ENCODE results near the gene SH3GL2.
"Not testable (repeated sequence)": the region's sequence is repeated elsewhere in the genome, so short reads cannot be mapped to it uniquely, and the experiment has no call there.

The SH3GL2 gene

DNA sequence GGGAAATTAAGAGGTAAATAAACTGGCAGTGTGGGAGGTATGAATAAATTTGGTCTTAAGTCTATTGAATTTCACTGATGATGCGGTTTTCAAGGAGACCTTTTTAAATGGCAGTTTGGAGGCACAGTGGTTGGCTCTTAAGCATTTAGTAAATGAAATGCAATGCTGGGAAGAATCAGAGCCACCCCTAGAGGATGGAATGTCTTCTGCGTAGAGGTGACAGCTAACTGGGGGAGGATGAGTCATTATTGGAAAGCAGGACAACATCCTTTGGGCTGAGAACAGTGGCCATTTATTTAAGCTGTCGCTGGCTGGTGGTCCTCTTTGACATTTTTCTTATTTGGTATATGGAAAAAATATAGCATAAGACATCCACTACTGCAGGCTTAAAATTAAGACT, 163.2 kb downstream of the SH3GL2 start:
- H3K36me3 Mint-ChIP-seq: no peaks in the 10 kb centered on the region
- no peaks in the 10 kb centered on the region for H3K4me1 Mint-ChIP-seq
- H3K27me3 Mint-ChIP-seq: no peaks in the 10 kb centered on the region
- no peaks in the 10 kb centered on the region for H3K9me3 Mint-ChIP-seq
- H3K4me3 Mint-ChIP-seq: no peak overlapping the region
- H3K27ac Mint-ChIP-seq: no peak overlapping the region

DNA sequence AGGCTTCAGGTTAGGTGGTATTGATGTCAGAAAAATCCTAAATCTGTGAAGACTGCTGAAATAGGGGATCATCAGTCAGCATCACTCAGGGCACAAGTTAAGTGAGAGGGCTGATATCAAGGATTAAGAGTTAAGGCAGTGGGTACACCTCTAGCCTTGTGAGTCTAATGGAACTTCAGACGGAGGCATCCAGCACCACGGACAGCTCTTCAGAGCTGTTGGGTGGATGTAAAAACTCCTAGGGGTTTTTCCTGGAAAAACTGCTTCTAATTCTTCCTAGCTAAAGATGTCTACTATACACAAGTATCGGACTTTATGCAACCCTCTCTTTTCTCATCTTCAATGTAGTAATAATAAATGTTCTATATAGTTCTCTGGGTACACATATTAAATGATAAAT, 165.9 kb downstream of the SH3GL2 start:
- Mint-ChIP-seq H3K27ac (no peak overlapping the region), H3K9me3 (no peaks in the 10 kb centered on the region), H3K4me1 (no peaks in the 10 kb centered on the region), H3K36me3 (no peaks in the 10 kb centered on the region), H3K27me3 (no peaks in the 10 kb centered on the region), H3K4me3 (no peak overlapping the region)

DNA sequence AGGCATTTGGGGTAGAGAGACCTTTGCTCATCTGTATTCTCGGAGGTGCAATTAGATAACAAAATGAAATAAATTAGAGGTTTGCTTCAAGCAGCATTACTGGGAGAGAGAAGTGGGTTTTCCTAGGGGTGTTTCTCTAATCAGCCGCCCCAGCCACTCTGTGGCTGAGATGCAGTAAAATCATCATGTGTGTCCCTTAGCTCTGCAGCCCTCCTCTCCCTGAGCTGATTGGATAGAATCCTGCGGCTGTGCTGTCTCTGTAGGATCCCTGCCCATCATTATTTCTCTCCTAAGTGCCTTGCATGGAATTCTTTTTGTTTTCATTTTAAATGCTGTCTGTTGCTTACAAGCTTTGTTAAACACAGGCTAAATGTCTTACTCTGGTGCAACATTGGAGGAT, 171.4 kb downstream of the SH3GL2 start:
- no peaks in the 10 kb centered on the region for H3K36me3 Mint-ChIP-seq
- no peak overlapping the region for H3K4me3 Mint-ChIP-seq

GRCh38 chr9:17751486-17751885, 172.6 kb downstream of the SH3GL2 start:
- H3K36me3 Mint-ChIP-seq: no peaks in the 10 kb centered on the region
- H3K27me3 Mint-ChIP-seq: no peaks in the 10 kb centered on the region
- no peak overlapping the region for H3K27ac Mint-ChIP-seq
- no peaks in the 10 kb centered on the region for H3K9me3 Mint-ChIP-seq
- no peak overlapping the region for H3K4me3 Mint-ChIP-seq
- H3K4me1 Mint-ChIP-seq: no peaks in the 10 kb centered on the region

More for the DNA sequence above, 171.4 kb downstream of the SH3GL2 start:
- no peaks in the 10 kb centered on the region for H3K9me3 Mint-ChIP-seq
- no peak overlapping the region for H3K27ac Mint-ChIP-seq
- no peaks in the 10 kb centered on the region for H3K27me3 Mint-ChIP-seq
- no peaks in the 10 kb centered on the region for H3K4me1 Mint-ChIP-seq

DNA sequence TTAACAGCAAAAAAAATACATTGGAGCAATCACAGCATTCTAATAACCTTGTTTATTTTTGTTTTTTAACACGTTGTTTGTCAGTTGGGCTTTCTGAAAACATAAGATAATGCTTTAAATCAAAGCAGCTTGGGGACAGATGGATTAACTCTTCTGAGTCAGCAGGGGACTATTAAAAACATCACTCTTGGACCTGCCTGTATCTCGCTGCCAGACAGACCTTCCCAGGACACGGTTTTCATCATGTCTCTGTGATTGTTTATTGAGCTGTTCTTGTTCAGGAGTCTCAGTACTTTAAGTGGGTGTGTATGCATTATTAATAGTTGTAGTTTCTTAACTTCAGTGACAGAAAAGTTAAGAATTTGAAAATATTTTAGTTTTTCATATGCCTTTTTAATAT, 173.2 kb downstream of the SH3GL2 start:
- no peaks in the 10 kb centered on the region for H3K36me3 Mint-ChIP-seq
- H3K4me3 Mint-ChIP-seq: no peak overlapping the region
- H3K4me1 Mint-ChIP-seq: no peaks in the 10 kb centered on the region
- no peak overlapping the region for H3K27ac Mint-ChIP-seq
- no peaks in the 10 kb centered on the region for H3K27me3 Mint-ChIP-seq
- no peaks in the 10 kb centered on the region for H3K9me3 Mint-ChIP-seq

DNA sequence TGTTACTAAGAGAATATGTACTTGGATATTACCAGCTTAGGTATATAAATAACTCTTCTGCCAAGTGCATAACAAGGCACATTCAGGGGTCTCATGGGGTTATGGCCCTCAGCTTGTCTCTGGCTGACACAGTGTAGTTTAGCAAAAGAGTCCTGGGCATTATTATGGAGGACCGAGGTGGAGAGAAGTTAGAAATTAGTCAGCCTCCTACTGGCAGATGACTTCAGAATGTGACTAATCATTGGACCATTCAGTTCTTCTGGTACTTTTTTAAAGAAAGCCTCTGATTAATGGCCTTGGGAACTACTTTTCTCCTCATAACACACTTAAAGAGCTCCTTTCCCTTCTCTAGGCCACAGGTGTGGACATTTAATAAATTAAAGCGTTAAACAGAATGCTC, 178.9 kb downstream of the SH3GL2 start:
- Mint-ChIP-seq H3K9me3 (no peaks in the 10 kb centered on the region), H3K4me1 (no peaks in the 10 kb centered on the region), H3K27me3 (no peaks in the 10 kb centered on the region), H3K27ac (no peak overlapping the region), H3K36me3 (no peaks in the 10 kb centered on the region), H3K4me3 (no peak overlapping the region)

DNA sequence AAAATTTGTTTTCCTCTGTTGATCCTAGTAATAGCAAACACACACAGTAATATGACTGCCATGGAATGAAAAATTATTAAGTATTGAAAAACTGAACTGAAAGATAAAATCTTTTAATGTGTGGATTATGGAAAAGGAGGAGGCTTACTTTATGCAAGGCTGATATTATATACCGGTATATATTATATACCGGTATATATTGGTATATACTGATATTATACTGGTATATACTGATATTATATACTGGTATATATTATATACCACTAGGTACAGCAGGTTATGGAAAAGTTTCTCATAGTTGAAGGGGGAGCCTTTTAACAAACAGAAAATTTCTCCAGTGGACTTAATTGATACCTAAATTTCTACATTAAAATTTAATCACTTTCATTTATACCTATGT, 181.4 kb downstream of the SH3GL2 start:
- Mint-ChIP-seq H3K36me3 (no peaks in the 10 kb centered on the region), H3K4me3 (no peak overlapping the region), H3K27me3 (no peaks in the 10 kb centered on the region), H3K9me3 (peaks cover under 1% of the 10 kb centered on the region), H3K4me1 (no peaks in the 10 kb centered on the region), H3K27ac (no peak overlapping the region)

DNA sequence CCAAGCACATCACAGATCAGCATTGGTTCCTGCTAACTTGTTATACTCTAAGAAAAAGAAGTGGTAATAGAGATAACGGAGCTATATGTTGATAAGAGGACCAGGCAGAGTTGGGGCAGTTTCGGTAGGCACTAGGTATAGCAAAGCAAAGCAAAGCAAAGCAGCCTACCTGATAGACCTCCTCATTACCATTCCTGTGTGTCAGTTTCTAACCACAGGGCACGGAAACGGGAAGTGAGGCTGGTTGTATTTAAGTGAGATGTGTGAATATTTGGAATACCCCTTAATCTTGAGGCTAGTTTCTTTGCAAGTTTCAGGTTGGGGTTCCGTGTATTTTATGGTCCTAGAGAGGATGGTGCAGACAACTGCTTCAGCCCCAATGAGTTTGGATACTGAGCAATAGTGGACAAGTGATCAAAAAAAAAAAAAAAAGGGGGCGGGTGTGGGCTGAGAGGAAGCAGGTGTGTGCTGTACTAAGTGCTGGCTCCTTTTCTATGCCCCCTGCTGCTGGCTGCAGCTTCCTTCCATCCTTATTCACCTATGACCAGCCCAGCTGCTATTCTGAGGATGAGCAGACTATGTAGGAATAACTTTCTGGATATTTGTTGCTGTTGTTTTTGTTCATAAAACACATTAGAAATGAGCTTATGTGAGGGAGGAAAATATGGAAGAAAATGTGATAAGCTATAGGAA, 183.3 kb downstream of the SH3GL2 start:
- Mint-ChIP-seq H3K27me3 (no peaks in the 10 kb centered on the region), H3K9me3 (peaks cover 5% of the 10 kb centered on the region), H3K4me3 (no peak overlapping the region), H3K27ac (no peak overlapping the region), H3K4me1 (no peaks in the 10 kb centered on the region), H3K36me3 (no peaks in the 10 kb centered on the region)

- H3K4me3 Mint-ChIP-seq: no peak overlapping the region
- no peaks in the 10 kb centered on the region for H3K36me3 Mint-ChIP-seq
- no peak overlapping the region for H3K27ac Mint-ChIP-seq
- H3K4me1 Mint-ChIP-seq: no peaks in the 10 kb centered on the region
- H3K27me3 Mint-ChIP-seq: no peaks in the 10 kb centered on the region
- H3K9me3 Mint-ChIP-seq: peaks cover 5% of the 10 kb centered on the region
Observed at GRCh38 chr9:17764306-17764705, 185.4 kb downstream of the SH3GL2 start.

GRCh38 chr9:17765131-17765530, 186.3 kb downstream of the SH3GL2 start:
- not testable (repeated sequence) for H3K4me1 Mint-ChIP-seq, H3K9me3 Mint-ChIP-seq, H3K27me3 Mint-ChIP-seq, H3K36me3 Mint-ChIP-seq, H3K4me3 Mint-ChIP-seq, H3K27ac Mint-ChIP-seq

GRCh38 chr9:17772223-17772622, 193.4 kb downstream of the SH3GL2 start:
- Mint-ChIP-seq H3K9me3 (peaks cover 5% of the 10 kb centered on the region), H3K27ac (no peak overlapping the region), H3K4me3 (no peak overlapping the region), H3K27me3 (no peaks in the 10 kb centered on the region), H3K36me3 (no peaks in the 10 kb centered on the region), H3K4me1 (no peaks in the 10 kb centered on the region)

DNA sequence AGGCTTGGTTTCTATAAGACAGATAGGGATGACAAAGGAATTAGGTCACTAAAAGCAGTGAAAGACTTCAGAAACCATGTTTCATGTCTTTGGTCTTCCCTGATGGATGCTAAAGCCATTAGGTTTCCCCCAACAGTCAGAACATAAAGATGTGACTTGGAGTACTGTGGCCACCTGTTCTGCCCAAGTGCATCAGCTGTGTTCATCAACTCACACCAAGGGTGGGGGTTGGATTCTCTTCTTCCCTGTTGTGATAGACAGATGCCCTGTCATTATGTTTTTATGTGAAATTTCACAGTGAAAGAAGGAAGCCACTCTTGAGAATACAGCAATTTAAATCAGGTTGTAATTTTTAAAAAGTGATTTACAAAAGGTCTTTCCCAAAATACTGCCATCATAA, 196.8 kb downstream of the SH3GL2 start:
- H3K4me3 Mint-ChIP-seq: no peak overlapping the region
- no peaks in the 10 kb centered on the region for H3K36me3 Mint-ChIP-seq
- no peaks in the 10 kb centered on the region for H3K27me3 Mint-ChIP-seq
- H3K4me1 Mint-ChIP-seq: no peaks in the 10 kb centered on the region
- no peak overlapping the region for H3K27ac Mint-ChIP-seq
- peaks cover 5% of the 10 kb centered on the region for H3K9me3 Mint-ChIP-seq

DNA sequence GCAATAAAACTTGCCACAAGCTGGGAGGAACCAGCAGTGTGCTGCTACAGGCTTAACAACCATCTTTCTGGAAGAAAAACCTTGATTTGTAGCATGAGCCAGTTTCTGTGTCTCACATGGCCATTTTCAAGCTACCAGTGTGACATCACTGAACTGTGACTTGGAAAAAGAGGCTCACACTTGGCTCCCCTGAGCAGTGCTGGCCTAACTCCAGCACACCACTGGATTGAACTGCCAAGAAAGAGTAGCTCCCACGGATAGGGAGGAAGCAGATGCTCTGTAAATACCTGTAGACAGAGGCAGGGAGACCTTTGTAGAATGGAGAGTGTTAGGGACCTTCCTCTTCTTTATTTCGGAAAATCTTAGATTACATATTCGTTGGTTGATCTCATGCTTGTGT, 197.9 kb downstream of the SH3GL2 start:
- no peaks in the 10 kb centered on the region for H3K36me3 Mint-ChIP-seq
- no peaks in the 10 kb centered on the region for H3K27me3 Mint-ChIP-seq
- H3K4me3 Mint-ChIP-seq: no peak overlapping the region
- H3K27ac Mint-ChIP-seq: no peak overlapping the region
- peaks cover 9% of the 10 kb centered on the region for H3K9me3 Mint-ChIP-seq
- no peaks in the 10 kb centered on the region for H3K4me1 Mint-ChIP-seq

- no peak overlapping the region for H3K27ac Mint-ChIP-seq
- no peaks in the 10 kb centered on the region for H3K27me3 Mint-ChIP-seq
- no peaks in the 10 kb centered on the region for H3K4me1 Mint-ChIP-seq
- no peak overlapping the region for H3K4me3 Mint-ChIP-seq
- H3K36me3 Mint-ChIP-seq: no peaks in the 10 kb centered on the region
- peaks cover 11% of the 10 kb centered on the region for H3K9me3 Mint-ChIP-seq
Observed at GRCh38 chr9:17777465-17777864, 198.6 kb downstream of the SH3GL2 start.

DNA sequence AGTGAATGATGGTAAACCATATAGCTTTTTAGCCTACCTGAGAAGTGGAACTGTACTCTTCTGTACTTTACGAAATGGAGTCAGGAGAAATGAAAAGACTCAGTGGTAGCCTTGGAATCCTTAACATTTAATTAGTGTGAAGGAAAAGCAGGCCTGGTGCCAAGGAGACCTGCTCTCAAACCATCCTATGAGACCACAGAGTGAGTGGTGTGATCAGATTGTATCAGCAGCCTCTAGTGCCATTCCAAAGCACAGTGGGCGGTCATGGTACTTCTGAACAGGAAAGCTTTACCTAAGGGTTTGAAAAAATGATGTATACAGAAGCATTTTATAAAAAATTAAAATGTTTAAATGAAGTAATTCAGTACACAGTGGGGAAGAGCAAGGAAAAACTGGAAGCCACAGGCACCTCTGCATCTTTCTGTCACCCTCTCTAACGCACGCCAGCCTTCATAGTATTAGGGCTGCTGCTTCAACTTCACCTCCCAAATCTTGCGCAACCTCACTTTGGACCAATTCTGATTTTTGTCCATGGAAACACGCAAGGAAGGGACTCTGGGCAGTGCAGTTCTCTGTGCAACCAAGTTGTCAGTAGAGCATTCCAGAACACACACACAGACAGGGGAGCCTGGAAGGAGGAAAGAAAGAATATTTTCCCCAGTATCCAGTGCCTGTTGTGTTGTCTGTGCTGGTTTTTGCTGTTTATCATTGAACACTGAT, 203.7 kb downstream of the SH3GL2 start:
- Mint-ChIP-seq H3K27ac (no peak overlapping the region), H3K27me3 (no peaks in the 10 kb centered on the region), H3K4me3 (no peak overlapping the region), H3K4me1 (no peaks in the 10 kb centered on the region), H3K36me3 (no peaks in the 10 kb centered on the region), H3K9me3 (peaks cover 10% of the 10 kb centered on the region)

DNA sequence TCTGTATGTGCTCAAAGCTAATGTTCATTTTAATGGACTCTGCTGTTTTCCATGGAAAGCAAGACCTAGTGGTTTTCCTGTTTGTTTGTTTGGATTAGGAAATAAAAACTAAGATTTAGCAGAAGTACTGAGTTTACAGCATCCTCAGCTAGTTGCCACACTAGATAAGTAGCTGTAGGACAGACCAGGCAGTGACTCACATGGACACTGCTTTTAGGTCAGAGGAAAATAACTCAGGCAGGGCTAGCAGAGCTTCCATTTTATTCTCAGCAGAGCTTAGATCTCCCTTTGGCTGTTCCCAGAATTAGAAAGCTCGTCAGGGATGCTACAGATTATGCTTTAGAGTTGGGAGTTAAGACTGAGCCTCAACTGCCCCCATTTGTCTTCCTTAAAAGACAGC, 204.4 kb downstream of the SH3GL2 start:
- H3K27ac Mint-ChIP-seq: no peak overlapping the region
- H3K4me1 Mint-ChIP-seq: no peaks in the 10 kb centered on the region
- H3K9me3 Mint-ChIP-seq: peaks cover 10% of the 10 kb centered on the region
- H3K27me3 Mint-ChIP-seq: no peaks in the 10 kb centered on the region
- H3K36me3 Mint-ChIP-seq: no peaks in the 10 kb centered on the region
- H3K4me3 Mint-ChIP-seq: no peak overlapping the region

GRCh38 chr9:17789316-17789715, 210.4 kb downstream of the SH3GL2 start:
- no peaks in the 10 kb centered on the region for H3K36me3 Mint-ChIP-seq
- H3K4me1 Mint-ChIP-seq: no peaks in the 10 kb centered on the region
- H3K27me3 Mint-ChIP-seq: no peaks in the 10 kb centered on the region
- H3K4me3 Mint-ChIP-seq: no peak overlapping the region
- no peak overlapping the region for H3K27ac Mint-ChIP-seq
- peaks cover 5% of the 10 kb centered on the region for H3K9me3 Mint-ChIP-seq

Data from activated naive CD4-positive, alpha-beta T cell treated with anti-CD3 and anti-CD28 coated beads, Interleukin-2, amount 50 U/mL, for 24 hours (primary cell).